HepG2 (cell line): Measurements from ENCODE around the gene L3MBTL4. TPM values are rescaled to one million over a fixed set of nuclear protein-coding genes. Genes with fewer than 3 reads are reported as not detected.

Source experiments
- ARID5B ChIP-seq: IDR thresholded peaks from 2 replicates; pipeline ENCODE4 v1.4.0; 2020; ENCODE audit warnings: mild to moderate bottlenecking, missing genetic modification reagents
- ATF7 ChIP-seq, 2 experiments: fragments of 450-650 bp in 1 of 2; sonication (generic) in 1 of 2; formaldehyde crosslinking in 1 of 2; IDR thresholded peaks; 2 replicates each; pipeline versions ENCODE4 v1.4.0 to v1.6.1; 2016 to 2020; ENCODE audit warnings: antibody characterized with exemption in 1 of 2, mild to moderate bottlenecking in 1 of 2, missing genetic modification reagents in 1 of 2
- EZH2 ChIP-seq: conservative IDR thresholded peaks from 2 replicates; pipeline ENCODE4 v1.6.1; 2012; ENCODE audit warnings: mild to moderate bottlenecking, low read depth, low read length, moderate library complexity
- FOXO1 ChIP-seq: sonication (generic); formaldehyde crosslinking; IDR thresholded peaks from 2 replicates; pipeline ENCODE4 v1.4.0; 2020; ENCODE audit warnings: missing genetic modification reagents
- GPBP1L1 ChIP-seq: sonication (generic); formaldehyde crosslinking; IDR thresholded peaks from 2 replicates; pipeline ENCODE4 v1.5.0; 2020; ENCODE audit warnings: mild to moderate bottlenecking, missing genetic modification reagents
- HDAC2 ChIP-seq: sonication (generic); formaldehyde crosslinking; IDR thresholded peaks from 2 replicates; pipeline ENCODE4 v1.4.0; 2020; ENCODE audit warnings: missing genetic modification reagents
- HNF4A ChIP-seq: sonication (generic); formaldehyde crosslinking; IDR thresholded peaks from 2 replicates; pipeline ENCODE4 v1.4.0; 2020; ENCODE audit warnings: missing genetic modification reagents
- HNF4G ChIP-seq, 2 experiments: sonication (generic) in 1 of 2; formaldehyde crosslinking in 1 of 2; IDR thresholded peaks; 2 replicates each; pipeline versions ENCODE4 v1.4.0 to v1.6.1; 2011 to 2020; ENCODE audit warnings: borderline replicate concordance in 2 of 2, low read depth in 2 of 2, mild to moderate bottlenecking in 2 of 2, low read length in 1 of 2, missing genetic modification reagents in 1 of 2, moderate library complexity in 1 of 2
- HOXA3 ChIP-seq: sonication (generic); formaldehyde crosslinking; IDR thresholded peaks from 2 replicates; pipeline ENCODE4 v1.5.0; 2020; ENCODE audit warnings: missing genetic modification reagents
- IKZF5 ChIP-seq: IDR thresholded peaks from 2 replicates; pipeline ENCODE4 v1.6.1; 2018; ENCODE audit warnings: missing genetic modification reagents, mild to moderate bottlenecking, missing compliant biosample characterization
- KDM6A ChIP-seq: IDR thresholded peaks from 2 replicates; pipeline ENCODE4 v1.6.1; 2016; ENCODE audit warnings: low read depth
- MAX ChIP-seq: IDR thresholded peaks from 2 replicates; pipeline ENCODE4 v1.6.1; 2012; ENCODE audit warnings: inconsistent platforms
- MAZ ChIP-seq, 2 experiments: sonication (generic) in 1 of 2; formaldehyde crosslinking in 1 of 2; IDR thresholded peaks; 2 replicates each; pipeline versions ENCODE4 v1.5.0 to v1.6.1; 2012 to 2020; ENCODE audit warnings: low read depth in 2 of 2, mild to moderate bottlenecking in 2 of 2, borderline replicate concordance in 1 of 2, improper control_type of control experiment in 1 of 2, low read length in 1 of 2, missing genetic modification reagents in 1 of 2, moderate library complexity in 1 of 2
- PHF21A ChIP-seq: sonication (generic); formaldehyde crosslinking; IDR thresholded peaks from 2 replicates; pipeline ENCODE4 v1.5.0; 2020; ENCODE audit warnings: mild to moderate bottlenecking, missing genetic modification reagents
- PITX1 ChIP-seq: sonication (generic); formaldehyde crosslinking; IDR thresholded peaks from 2 replicates; pipeline ENCODE4 v1.5.1; 2020; ENCODE audit warnings: mild to moderate bottlenecking, missing genetic modification reagents
- SOX5 ChIP-seq: IDR thresholded peaks from 2 replicates; pipeline ENCODE4 v1.6.1; 2016; ENCODE audit warnings: borderline replicate concordance
- ZNF121 ChIP-seq: sonication (generic); formaldehyde crosslinking; IDR thresholded peaks from 2 replicates; pipeline ENCODE4 v1.5.0; 2020; ENCODE audit warnings: mild to moderate bottlenecking, missing genetic modification reagents
- ZNF281 ChIP-seq: sonication (generic); formaldehyde crosslinking; IDR thresholded peaks from 2 replicates; pipeline ENCODE4 v1.4.0; 2020; ENCODE audit warnings: missing genetic modification reagents, borderline replicate concordance
- ZNF570 ChIP-seq: sonication (generic); formaldehyde crosslinking; IDR thresholded peaks from 2 replicates; pipeline ENCODE4 v1.4.0; 2020; ENCODE audit warnings: mild to moderate bottlenecking, missing genetic modification reagents, borderline replicate concordance
- ZSCAN25 ChIP-seq: sonication (generic); formaldehyde crosslinking; IDR thresholded peaks from 2 replicates; pipeline ENCODE4 v1.8.0; 2022; ENCODE audit warnings: mild to moderate bottlenecking, missing genetic modification reagents
- polyA plus RNA-seq, 8 experiments: library from polyadenylated mRNA; depleted of rRNA in 3 of 8; stranded (reverse) in 7 of 8; unstranded in 1 of 8; fragments of >200 nt; fragmentation: Illumina TruSeq in 4 of 8; extraction: Trizol in 4 of 8; gene quantifications; 2 replicates each; pipeline versions ENCODE4 v1.2.1 to v1.2.3, GENCODE V29; 2011 to 2016; ENCODE audit warnings: low read depth in 4 of 8, missing spikeins in 1 of 8, mixed read lengths in 1 of 8; ENCODE audit not compliant: insufficient read depth in 1 of 8
- total RNA-seq, 5 experiments: library from RNA; depleted of rRNA; stranded (reverse); fragments of >200 nt; fragmentation: Illumina TruSeq; extraction: Trizol; gene quantifications; 2 replicates each; pipeline ENCODE4 v1.2.3, GENCODE V29; 2016; ENCODE audit warnings: low read depth in 1 of 5

The L3MBTL4 gene
- total and polyA plus RNA-seq, 2 of the 13 experiments (the other 11 are each of a cell fraction or from before 2014, with no cell fraction given): 10.8 to 13.3 TPM

- TF ChIP-seq ZNF281 (CRISPR knock-in tag): no peak
- peak; percentile 43; the same call in 1 of the 2 replicates for TF ChIP-seq HOXA3
- peak; percentile 82 for TF ChIP-seq HNF4A (CRISPR knock-in tag)
- TF ChIP-seq HNF4G (IDR thresholded peaks at IDR 0.05; ENCODE audit: borderline replicate concordance, low read depth, low read length): 0 out of 2 replicates have a peak, but pooled peaks have one; percentile 42
- no peak; the same call in 1 of the 2 replicates for TF ChIP-seq HNF4G (CRISPR knock-in tag; IDR thresholded peaks at IDR 0.05; ENCODE audit: borderline replicate concordance, low read depth)
- TF ChIP-seq MAZ (IDR thresholded peaks at IDR 0.05; ENCODE audit: borderline replicate concordance, low read depth, low read length): no peak
- no peak for TF ChIP-seq MAZ (CRISPR knock-in tag; IDR thresholded peaks at IDR 0.05; ENCODE audit: low read depth)
- 0 out of 2 replicates have a peak, but pooled peaks have one; percentile 33 for TF ChIP-seq IKZF5 (CRISPR knock-in tag)
- peak; percentile 52; the same call in 1 of the 2 replicates for TF ChIP-seq ZSCAN25 (CRISPR knock-in tag)
- peak; percentile 38 for TF ChIP-seq HDAC2 (CRISPR knock-in tag)
- TF ChIP-seq GPBP1L1 (CRISPR knock-in tag): no peak
- TF ChIP-seq FOXO1: peak; percentile 50; the same call in 1 of the 2 replicates
- no peak for TF ChIP-seq ZNF121 (CRISPR knock-in tag)
- no peak for TF ChIP-seq EZH2
- 0 out of 2 replicates have a peak, but pooled peaks have one; percentile 53 for TF ChIP-seq PITX1 (CRISPR knock-in tag)
- TF ChIP-seq PHF21A (CRISPR knock-in tag): peak; percentile 52; the same call in 1 of the 2 replicates
- TF ChIP-seq ATF7 (IDR thresholded peaks at IDR 0.05): no peak
- TF ChIP-seq ATF7 (CRISPR knock-in tag; IDR thresholded peaks at IDR 0.05): no peak
- TF ChIP-seq ARID5B (CRISPR knock-in tag): peak; percentile 82
- TF ChIP-seq KDM6A (CRISPR knock-in tag): 0 out of 2 replicates have a peak, but pooled peaks have one; percentile 36
- TF ChIP-seq MAX: 0 out of 2 replicates have a peak, but pooled peaks have one; percentile 21
- TF ChIP-seq SOX5 (CRISPR knock-in tag): peak; percentile 54; the same call in 1 of the 2 replicates
- no peak for TF ChIP-seq ZNF570
These were observed 41.5 kb downstream of the L3MBTL4 start (continued) for GRCh38 chr18:6373187-6373586.
